Measurements from ENCODE around the gene SLC26A8. TPM values are rescaled to one million over a fixed set of nuclear protein-coding genes. Genes with fewer than 3 reads are reported as not detected.

The SLC26A8 gene
- total RNA-seq, 1 donor from 2014 or later: not detected

DNA sequence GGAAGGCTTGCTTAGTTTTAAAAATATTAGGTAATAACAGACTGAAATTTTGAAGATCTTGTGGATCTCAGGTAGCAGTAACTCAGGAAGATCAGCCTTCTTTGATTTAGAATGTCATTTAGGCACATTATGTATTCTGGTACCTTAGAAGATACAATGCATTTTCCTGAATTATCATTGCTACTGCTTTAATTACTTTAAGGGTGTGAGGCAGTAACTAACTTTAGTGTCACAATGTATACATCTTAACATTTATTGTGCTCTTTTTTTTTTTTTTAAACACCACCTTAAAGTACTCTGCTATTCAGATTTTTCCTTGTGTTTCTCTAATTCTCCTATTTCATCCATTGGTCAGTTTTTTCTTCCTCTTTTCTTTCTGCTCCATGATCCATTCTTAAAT, 16.5 kb upstream of the SLC26A8 start:
- Histone ChIP-seq H3K9me3 (ENCODE audit: insufficient read depth, low read depth, low read length) (no peaks in the 10 kb centered on the region), H3K9ac (ENCODE audit: low read length) (no peak overlapping the region), H3K27ac (ENCODE audit: low read depth, low read length) (no peak overlapping the region), H3K36me3 (ENCODE audit: insufficient read depth, low read length) (no peaks in the 10 kb centered on the region), H4K20me1 (ENCODE audit: insufficient read depth, low read length) (peaks cover 82% of the 10 kb centered on the region), H3K4me1 (ENCODE audit: insufficient read depth, low read length) (no peaks in the 10 kb centered on the region), H3K4me3 (ENCODE audit: insufficient read depth, low read depth, low read length) (no peak overlapping the region), H3K27me3 (ENCODE audit: insufficient read depth, low read length) (no peaks in the 10 kb centered on the region), H3K4me2 (ENCODE audit: low read length) (no peak overlapping the region), H3K79me2 (ENCODE audit: insufficient read depth, low read length) (peaks cover 93% of the 10 kb centered on the region), H2AFZ (ENCODE audit: low read depth, low read length) (no peak overlapping the region)
- Mint-ChIP-seq H3K27ac (ENCODE audit: unreplicated experiment) (no peak overlapping the region), H3K36me3 (ENCODE audit: low read depth, unreplicated experiment) (no peaks in the 10 kb centered on the region), H3K4me1 (ENCODE audit: low read depth, unreplicated experiment) (peaks cover 7% of the 10 kb centered on the region), H3K27me3 (ENCODE audit: low read depth, unreplicated experiment) (no peaks in the 10 kb centered on the region), H3K4me3 (ENCODE audit: unreplicated experiment) (no peak overlapping the region), H3K9me3 (ENCODE audit: unreplicated experiment) (no peaks in the 10 kb centered on the region)
- FAIRE-seq (no peak), DNase-seq (ENCODE audit: low read depth) (no peak)
- TF ChIP-seq EZH2 (IDR thresholded peaks at IDR 0.05; ENCODE audit: insufficient read depth, low read length): no peak
- TF ChIP-seq, protein P1, sequence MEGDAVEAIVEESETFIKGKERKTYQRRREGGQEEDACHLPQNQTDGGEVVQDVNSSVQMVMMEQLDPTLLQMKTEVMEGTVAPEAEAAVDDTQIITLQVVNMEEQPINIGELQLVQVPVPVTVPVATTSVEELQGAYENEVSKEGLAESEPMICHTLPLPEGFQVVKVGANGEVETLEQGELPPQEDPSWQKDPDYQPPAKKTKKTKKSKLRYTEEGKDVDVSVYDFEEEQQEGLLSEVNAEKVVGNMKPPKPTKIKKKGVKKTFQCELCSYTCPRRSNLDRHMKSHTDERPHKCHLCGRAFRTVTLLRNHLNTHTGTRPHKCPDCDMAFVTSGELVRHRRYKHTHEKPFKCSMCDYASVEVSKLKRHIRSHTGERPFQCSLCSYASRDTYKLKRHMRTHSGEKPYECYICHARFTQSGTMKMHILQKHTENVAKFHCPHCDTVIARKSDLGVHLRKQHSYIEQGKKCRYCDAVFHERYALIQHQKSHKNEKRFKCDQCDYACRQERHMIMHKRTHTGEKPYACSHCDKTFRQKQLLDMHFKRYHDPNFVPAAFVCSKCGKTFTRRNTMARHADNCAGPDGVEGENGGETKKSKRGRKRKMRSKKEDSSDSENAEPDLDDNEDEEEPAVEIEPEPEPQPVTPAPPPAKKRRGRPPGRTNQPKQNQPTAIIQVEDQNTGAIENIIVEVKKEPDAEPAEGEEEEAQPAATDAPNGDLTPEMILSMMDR (IDR thresholded peaks at IDR 0.05; ENCODE audit: insufficient read depth, low read depth, low read length): no peak

DNA sequence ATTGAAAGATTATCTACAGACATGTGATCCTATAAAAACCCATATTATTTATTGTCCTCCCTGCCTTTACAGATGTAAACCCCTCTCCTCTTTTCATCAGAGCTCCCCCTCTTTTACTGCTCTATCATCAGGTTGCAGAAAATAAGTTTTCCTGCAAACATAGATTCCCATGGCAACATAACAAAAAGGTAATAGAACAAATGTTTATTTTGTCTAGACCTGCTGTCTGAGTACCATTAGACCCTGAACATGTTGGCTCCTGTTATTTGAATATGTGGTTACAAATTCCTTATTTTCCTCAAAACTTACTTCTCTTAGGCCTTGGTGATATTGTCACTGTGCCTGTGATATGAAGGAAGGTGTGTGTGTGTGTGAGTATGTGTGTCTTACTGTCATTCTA, 14.7 kb upstream of the SLC26A8 start:
- Mint-ChIP-seq H3K9me3 (ENCODE audit: unreplicated experiment) (no peaks in the 10 kb centered on the region), H3K36me3 (ENCODE audit: low read depth, unreplicated experiment) (no peaks in the 10 kb centered on the region), H3K4me1 (ENCODE audit: low read depth, unreplicated experiment) (peaks cover 13% of the 10 kb centered on the region), H3K4me3 (ENCODE audit: unreplicated experiment) (no peak overlapping the region), H3K27me3 (ENCODE audit: low read depth, unreplicated experiment) (no peaks in the 10 kb centered on the region), H3K27ac (ENCODE audit: unreplicated experiment) (peak overlapping the region; percentile 44)
- H3K4me3 ChIP-seq (ENCODE audit: insufficient read depth, low read depth, low read length): no peak overlapping the region
- peaks cover 87% of the 10 kb centered on the region for H4K20me1 ChIP-seq (ENCODE audit: insufficient read depth, low read length)
- H3K79me2 ChIP-seq (ENCODE audit: insufficient read depth, low read length): peaks cover 95% of the 10 kb centered on the region
- TF ChIP-seq EZH2 (IDR thresholded peaks at IDR 0.05; ENCODE audit: insufficient read depth, low read length): no peak
- TF ChIP-seq, protein P1 (IDR thresholded peaks at IDR 0.05; ENCODE audit: insufficient read depth, low read depth, low read length): no peak
- H3K36me3 ChIP-seq (ENCODE audit: insufficient read depth, low read length): no peaks in the 10 kb centered on the region
- H3K4me2 ChIP-seq (ENCODE audit: low read length): no peak overlapping the region
- no peak overlapping the region for H3K9ac ChIP-seq (ENCODE audit: low read length)
- no peak overlapping the region for H2AFZ ChIP-seq (ENCODE audit: low read depth, low read length)
- H3K4me1 ChIP-seq (ENCODE audit: insufficient read depth, low read length): peaks cover 2% of the 10 kb centered on the region
- no peaks in the 10 kb centered on the region for H3K27me3 ChIP-seq (ENCODE audit: insufficient read depth, low read length)
- FAIRE-seq (no peak), DNase-seq (ENCODE audit: low read depth) (peak; percentile 10)
- no peaks in the 10 kb centered on the region for H3K9me3 ChIP-seq (ENCODE audit: insufficient read depth, low read depth, low read length)
- no peak overlapping the region for H3K27ac ChIP-seq (ENCODE audit: low read depth, low read length)

DNA sequence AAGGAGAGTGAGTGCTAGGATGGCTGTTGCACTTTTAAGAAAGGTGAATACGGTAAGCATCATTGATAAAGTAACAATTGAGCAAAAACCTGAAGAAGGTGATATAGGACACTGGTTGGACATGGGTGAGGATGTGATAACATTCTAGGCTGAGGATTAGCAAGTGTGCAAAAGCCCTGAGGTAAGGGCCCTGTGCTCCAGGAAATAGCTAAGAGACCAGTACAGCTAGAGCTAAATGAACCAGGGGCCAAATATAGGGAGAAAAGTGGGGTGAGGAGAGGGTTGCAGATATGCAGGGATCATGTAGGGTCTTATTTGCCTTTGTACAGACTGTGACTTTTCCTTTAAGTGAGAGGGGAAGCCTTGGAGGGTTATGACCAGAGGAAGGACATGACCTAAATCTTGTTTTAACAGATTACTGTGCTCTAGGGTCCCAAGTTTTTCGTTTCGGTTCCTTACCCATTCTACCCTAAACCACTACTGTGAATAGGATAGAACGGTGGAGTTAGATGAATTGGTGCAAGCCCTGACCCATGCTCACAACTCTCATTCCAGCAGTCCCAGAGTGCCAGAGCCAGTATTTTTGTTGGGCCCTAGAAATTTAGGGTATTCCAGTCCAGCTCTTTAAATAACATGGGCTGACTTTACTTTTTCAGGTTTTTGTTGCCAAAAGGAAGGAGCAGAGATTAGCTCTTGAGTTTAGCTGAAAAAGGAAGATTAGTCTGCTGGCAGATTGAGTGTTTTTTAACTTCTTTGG, 13.9 kb upstream of the SLC26A8 start:
- Mint-ChIP-seq H3K4me1 (ENCODE audit: low read depth, unreplicated experiment) (peaks cover 18% of the 10 kb centered on the region), H3K9me3 (ENCODE audit: unreplicated experiment) (no peaks in the 10 kb centered on the region), H3K27me3 (ENCODE audit: low read depth, unreplicated experiment) (no peaks in the 10 kb centered on the region), H3K27ac (ENCODE audit: unreplicated experiment) (peak overlapping the region; percentile 42), H3K36me3 (ENCODE audit: low read depth, unreplicated experiment) (no peaks in the 10 kb centered on the region), H3K4me3 (ENCODE audit: unreplicated experiment) (no peak overlapping the region)
- Histone ChIP-seq H3K27me3 (ENCODE audit: insufficient read depth, low read length) (no peaks in the 10 kb centered on the region), H2AFZ (ENCODE audit: low read depth, low read length) (no peak overlapping the region), H3K9me3 (ENCODE audit: insufficient read depth, low read depth, low read length) (no peaks in the 10 kb centered on the region), H3K4me2 (ENCODE audit: low read length) (no peak overlapping the region), H3K27ac (ENCODE audit: low read depth, low read length) (no peak overlapping the region), H3K79me2 (ENCODE audit: insufficient read depth, low read length) (peaks cover 98% of the 10 kb centered on the region), H3K36me3 (ENCODE audit: insufficient read depth, low read length) (no peaks in the 10 kb centered on the region), H3K4me3 (ENCODE audit: insufficient read depth, low read depth, low read length) (no peak overlapping the region), H4K20me1 (ENCODE audit: insufficient read depth, low read length) (peaks cover 94% of the 10 kb centered on the region), H3K9ac (ENCODE audit: low read length) (no peak overlapping the region), H3K4me1 (ENCODE audit: insufficient read depth, low read length) (peaks cover 2% of the 10 kb centered on the region)
- no peak for TF ChIP-seq EZH2 (IDR thresholded peaks at IDR 0.05; ENCODE audit: insufficient read depth, low read length)
- TF ChIP-seq, protein P1 (IDR thresholded peaks at IDR 0.05; ENCODE audit: insufficient read depth, low read depth, low read length): no peak
- DNase-seq (ENCODE audit: low read depth) (no peak), FAIRE-seq (no peak)
